ENCODE results near the gene PRDM5. TPM values are rescaled to one million over a fixed set of nuclear protein-coding genes. Genes with fewer than 3 reads are reported as not detected.

Gene PRDM5
- total RNA-seq, 1 donor: 30.7 TPM

GRCh38 chr4:120874792-120875774, 47.4 kb downstream of the PRDM5 start:
- TF ChIP-seq, protein P1, sequence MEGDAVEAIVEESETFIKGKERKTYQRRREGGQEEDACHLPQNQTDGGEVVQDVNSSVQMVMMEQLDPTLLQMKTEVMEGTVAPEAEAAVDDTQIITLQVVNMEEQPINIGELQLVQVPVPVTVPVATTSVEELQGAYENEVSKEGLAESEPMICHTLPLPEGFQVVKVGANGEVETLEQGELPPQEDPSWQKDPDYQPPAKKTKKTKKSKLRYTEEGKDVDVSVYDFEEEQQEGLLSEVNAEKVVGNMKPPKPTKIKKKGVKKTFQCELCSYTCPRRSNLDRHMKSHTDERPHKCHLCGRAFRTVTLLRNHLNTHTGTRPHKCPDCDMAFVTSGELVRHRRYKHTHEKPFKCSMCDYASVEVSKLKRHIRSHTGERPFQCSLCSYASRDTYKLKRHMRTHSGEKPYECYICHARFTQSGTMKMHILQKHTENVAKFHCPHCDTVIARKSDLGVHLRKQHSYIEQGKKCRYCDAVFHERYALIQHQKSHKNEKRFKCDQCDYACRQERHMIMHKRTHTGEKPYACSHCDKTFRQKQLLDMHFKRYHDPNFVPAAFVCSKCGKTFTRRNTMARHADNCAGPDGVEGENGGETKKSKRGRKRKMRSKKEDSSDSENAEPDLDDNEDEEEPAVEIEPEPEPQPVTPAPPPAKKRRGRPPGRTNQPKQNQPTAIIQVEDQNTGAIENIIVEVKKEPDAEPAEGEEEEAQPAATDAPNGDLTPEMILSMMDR (IDR thresholded peaks at IDR 0.05; ENCODE audit: insufficient read depth, low read depth, low read length): no peak
- H3K4me3 ChIP-seq (ENCODE audit: low read depth, low read length): no peak overlapping the region
- no peak for DNase-seq (ENCODE audit: low read depth)

GRCh38 chr4:120873554-120873953, 49.0 kb downstream of the PRDM5 start:
- no peak overlapping the region for H3K4me3 ChIP-seq (ENCODE audit: low read depth, low read length)
- TF ChIP-seq, protein P1 (IDR thresholded peaks at IDR 0.05; ENCODE audit: insufficient read depth, low read depth, low read length): peak; percentile 28
- no peak for DNase-seq (ENCODE audit: low read depth)

DNA sequence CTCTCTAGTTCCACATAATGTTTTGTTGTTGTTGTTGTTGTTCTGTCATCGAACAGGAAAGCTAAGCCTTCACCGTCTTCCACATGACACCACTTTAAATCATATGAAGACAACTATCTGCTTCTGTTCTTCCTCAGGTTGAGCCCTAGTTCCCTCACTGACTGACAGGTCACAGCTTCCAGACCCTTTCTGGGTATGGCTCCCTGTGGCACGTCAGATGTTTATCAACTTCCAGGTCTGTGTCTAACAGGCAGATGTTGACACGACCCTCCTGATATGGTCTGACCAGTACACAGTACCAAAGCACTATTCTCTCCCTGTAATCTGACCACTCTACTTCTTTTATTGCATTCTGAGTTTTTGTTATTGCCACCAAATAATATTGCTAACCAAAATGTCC, 51.4 kb downstream of the PRDM5 start:
- no peak for DNase-seq (ENCODE audit: low read depth)
- H3K4me3 ChIP-seq (ENCODE audit: low read depth, low read length): no peak overlapping the region
- TF ChIP-seq, protein P1 (IDR thresholded peaks at IDR 0.05; ENCODE audit: insufficient read depth, low read depth, low read length): no peak

DNA sequence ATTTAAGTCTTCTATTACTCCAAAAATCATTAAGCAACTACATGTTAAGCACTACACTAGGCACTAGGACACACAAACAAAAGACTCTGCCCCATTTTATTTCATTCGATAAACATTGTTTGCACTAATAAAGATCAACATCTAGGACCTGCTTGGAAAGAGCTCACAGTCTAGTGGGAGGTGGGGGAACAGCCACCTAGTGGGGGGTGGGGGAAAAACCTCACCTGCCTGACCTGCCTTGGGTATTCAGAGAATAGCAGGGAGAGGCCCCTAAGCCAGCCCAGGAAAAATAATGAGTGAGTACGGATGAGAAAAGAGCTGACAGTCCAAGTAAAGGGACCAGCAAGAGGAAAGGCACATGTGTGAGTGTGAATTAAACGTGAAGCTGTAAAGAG, 52.2 kb downstream of the PRDM5 start:
- no peak for DNase-seq (ENCODE audit: low read depth)
- TF ChIP-seq, protein P1 (IDR thresholded peaks at IDR 0.05; ENCODE audit: insufficient read depth, low read depth, low read length): peak; percentile 9

GRCh38 chr4:120869613-120870278, 52.8 kb downstream of the PRDM5 start:
- no peak overlapping the region for H3K4me3 ChIP-seq (ENCODE audit: low read depth, low read length)
- DNase-seq (ENCODE audit: low read depth): peak; percentile 35

More for the DNA sequence above, 52.2 kb downstream of the PRDM5 start:
- no peak overlapping the region for H3K4me3 ChIP-seq (ENCODE audit: low read depth, low read length)

DNA sequence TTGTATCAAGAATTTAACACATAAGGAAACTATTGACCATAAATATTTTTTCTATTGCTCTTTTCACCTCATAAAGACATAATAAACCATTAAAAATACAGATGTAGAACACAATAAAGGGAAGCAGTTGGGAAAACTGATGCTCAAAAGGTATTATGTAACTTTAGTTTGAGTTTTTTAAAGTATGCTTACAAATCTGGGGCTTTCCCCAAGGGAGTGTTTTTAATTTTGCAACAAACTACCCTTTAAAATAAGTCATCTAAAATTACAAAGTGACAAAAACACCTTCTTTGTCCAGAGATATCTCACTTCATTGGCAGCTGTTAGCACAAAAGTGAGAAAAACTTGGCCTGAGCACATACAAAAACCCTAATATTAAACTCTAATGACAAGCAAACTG, 55.0 kb downstream of the PRDM5 start:
- TF ChIP-seq, protein P1 (IDR thresholded peaks at IDR 0.05; ENCODE audit: insufficient read depth, low read depth, low read length): no peak
- H3K4me3 ChIP-seq (ENCODE audit: low read depth, low read length): no peak overlapping the region
- no peak for DNase-seq (ENCODE audit: low read depth)

More at GRCh38 chr4:120869613-120870278, 52.8 kb downstream of the PRDM5 start:
- TF ChIP-seq, protein P1 (IDR thresholded peaks at IDR 0.05; ENCODE audit: insufficient read depth, low read depth, low read length): no peak

Data from fibroblast of villous mesenchyme (primary cell).